ENCODE measurements around the gene FAM185A. TPM values are rescaled to one million over a fixed set of nuclear protein-coding genes. Genes with fewer than 3 reads are reported as not detected.

FAM185A gene
- total and polyA plus RNA-seq, 9 donors, result 5.0 to 19.6 (median 11.8) TPM

DNA sequence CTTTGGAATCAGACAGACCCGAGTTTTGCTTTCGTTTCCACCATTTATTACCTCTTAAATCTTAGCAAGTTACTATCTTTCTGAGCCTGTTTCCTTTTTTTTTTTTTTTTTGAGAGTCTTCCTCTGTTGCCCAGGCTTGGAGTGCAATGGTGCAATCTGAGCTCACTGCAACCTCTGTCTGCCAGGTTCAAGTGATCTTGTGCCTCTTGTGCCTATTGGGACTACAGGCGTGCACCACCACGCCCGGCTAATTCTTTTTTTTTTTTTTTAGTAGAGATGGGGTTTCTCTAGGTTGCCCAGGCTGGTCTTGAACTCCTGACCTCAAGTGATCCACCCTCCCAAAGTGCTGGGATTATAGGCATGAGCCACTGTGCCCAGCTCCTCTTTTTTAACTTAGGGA is 84.5 kb downstream of the FAM185A start:
- Histone ChIP-seq H3K4me3 (no peak overlapping the region), H3K27ac (no peak overlapping the region), H3K9me3 (no peaks in the 10 kb centered on the region), H3K36me3 (no peaks in the 10 kb centered on the region), H3K27me3 (no peaks in the 10 kb centered on the region), H3K4me1 (ENCODE audit: insufficient read depth) (peaks cover 6% of the 10 kb centered on the region)
- WGBS, 3 donors, result 75 to 93% (median 88%) methylated on average over 5 of the region's 5 CpGs
- DNase-seq, result no peak
- intact Hi-C loops (cut with DNase I), result no loop called here
- no peak for TF ChIP-seq POLR2A (IDR thresholded peaks at IDR 0.05)
- TF ChIP-seq, protein P1, sequence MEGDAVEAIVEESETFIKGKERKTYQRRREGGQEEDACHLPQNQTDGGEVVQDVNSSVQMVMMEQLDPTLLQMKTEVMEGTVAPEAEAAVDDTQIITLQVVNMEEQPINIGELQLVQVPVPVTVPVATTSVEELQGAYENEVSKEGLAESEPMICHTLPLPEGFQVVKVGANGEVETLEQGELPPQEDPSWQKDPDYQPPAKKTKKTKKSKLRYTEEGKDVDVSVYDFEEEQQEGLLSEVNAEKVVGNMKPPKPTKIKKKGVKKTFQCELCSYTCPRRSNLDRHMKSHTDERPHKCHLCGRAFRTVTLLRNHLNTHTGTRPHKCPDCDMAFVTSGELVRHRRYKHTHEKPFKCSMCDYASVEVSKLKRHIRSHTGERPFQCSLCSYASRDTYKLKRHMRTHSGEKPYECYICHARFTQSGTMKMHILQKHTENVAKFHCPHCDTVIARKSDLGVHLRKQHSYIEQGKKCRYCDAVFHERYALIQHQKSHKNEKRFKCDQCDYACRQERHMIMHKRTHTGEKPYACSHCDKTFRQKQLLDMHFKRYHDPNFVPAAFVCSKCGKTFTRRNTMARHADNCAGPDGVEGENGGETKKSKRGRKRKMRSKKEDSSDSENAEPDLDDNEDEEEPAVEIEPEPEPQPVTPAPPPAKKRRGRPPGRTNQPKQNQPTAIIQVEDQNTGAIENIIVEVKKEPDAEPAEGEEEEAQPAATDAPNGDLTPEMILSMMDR (IDR thresholded peaks at IDR 0.05), result no peak

GRCh38 chr7:102834466-102834865 is 85.7 kb downstream of the FAM185A start:
- TF ChIP-seq POLR2A (IDR thresholded peaks at IDR 0.05) (no peak), EP300 (IDR thresholded peaks at IDR 0.05) (no peak)
- TF ChIP-seq, protein P1 (IDR thresholded peaks at IDR 0.05), result no peak
- no peaks in the 10 kb centered on the region for H3K9me3 ChIP-seq
- intact Hi-C loops (cut with DNase I), result no loop called here
- no peaks in the 10 kb centered on the region for H3K36me3 ChIP-seq
- H3K27ac ChIP-seq, result no peak overlapping the region
- no peak for DNase-seq
- H3K27me3 ChIP-seq, result no peaks in the 10 kb centered on the region
- H3K4me1 ChIP-seq (ENCODE audit: insufficient read depth), result peaks cover 6% of the 10 kb centered on the region
- H3K4me3 ChIP-seq, result no peak overlapping the region
- 91 to 98% (median 94%) methylated on average over 1 of the region's 1 CpG for WGBS, 3 donors

DNA sequence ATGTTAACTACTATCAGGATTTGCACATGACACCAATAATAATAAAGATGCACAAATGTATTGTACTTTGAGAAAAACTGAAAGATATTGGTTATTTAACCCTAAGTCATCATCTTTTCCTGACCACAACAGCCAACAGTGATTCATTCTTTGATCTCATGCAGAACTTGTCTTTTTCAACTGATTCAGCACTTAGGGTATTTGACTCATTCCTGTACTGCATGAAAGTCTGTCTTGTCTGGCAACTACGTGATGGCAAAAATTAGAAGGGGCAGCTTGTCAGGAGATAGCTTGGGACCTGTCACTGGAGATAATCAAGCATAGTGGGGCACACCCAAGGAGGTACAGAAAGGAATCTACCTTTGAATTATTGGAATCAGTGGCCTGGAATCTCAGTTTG is 86.2 kb downstream of the FAM185A start:
- no peak for TF ChIP-seq POLR2A (IDR thresholded peaks at IDR 0.05)
- TF ChIP-seq, protein P1 (IDR thresholded peaks at IDR 0.05), result no peak
- no peak for TF ChIP-seq EP300 (IDR thresholded peaks at IDR 0.05)
- Histone ChIP-seq H3K36me3 (no peaks in the 10 kb centered on the region), H3K9me3 (no peaks in the 10 kb centered on the region), H3K4me3 (no peak overlapping the region), H3K27ac (no peak overlapping the region), H3K27me3 (no peaks in the 10 kb centered on the region), H3K4me1 (ENCODE audit: insufficient read depth) (peaks cover 6% of the 10 kb centered on the region)
- 52 to 83% (median 72%) methylated on average over 1 of the region's 1 CpG for WGBS, 3 donors
- no peak for DNase-seq
- intact Hi-C loops (cut with DNase I), result no loop called here

GRCh38 chr7:102836191-102836919 is 87.6 kb downstream of the FAM185A start:
- H3K9me3 ChIP-seq, result no peaks in the 10 kb centered on the region
- intact Hi-C loops (cut with DNase I), result no loop called here
- 56 to 66% (median 65%) methylated on average over 6 of the region's 6 CpGs for WGBS, 3 donors
- DNase-seq, result no peak
- H3K4me1 ChIP-seq (ENCODE audit: insufficient read depth), result peaks cover 3% of the 10 kb centered on the region
- no peak overlapping the region for H3K4me3 ChIP-seq
- H3K36me3 ChIP-seq, result no peaks in the 10 kb centered on the region
- no peaks in the 10 kb centered on the region for H3K27me3 ChIP-seq
- TF ChIP-seq EP300 (IDR thresholded peaks at IDR 0.05) (no peak), POLR2A (IDR thresholded peaks at IDR 0.05) (no peak)
- TF ChIP-seq, protein P1 (IDR thresholded peaks at IDR 0.05), result no peak
- H3K27ac ChIP-seq, result no peak overlapping the region
